Activated T-cell treated with anti-CD3 and anti-CD28 coated beads, Interleukin-2, amount 50 U/mL, for 4 hours (primary cell): Measurements from ENCODE around the gene MIPEP. TPM values are rescaled to one million over a fixed set of nuclear protein-coding genes. Genes with fewer than 3 reads are reported as not detected.

Source experiments
- ATAC-seq, 2 donors: fragments of 200-7000 bp; cut with Tn5 transposase; one replicate each; pipeline ENCODE4 v1.10.0; 2021
- DNase-seq: peaks from one replicate; pipeline ENCODE4 v3.0.0-alpha.2; 2020
- H3K27me3 Mint-ChIP-seq: one replicate; pipeline ENCODE4 v1.8.0; 2021; ENCODE audit warnings: low read depth, mixed read lengths
- H3K36me3 Mint-ChIP-seq: one replicate; pipeline ENCODE4 v1.8.0; 2022; ENCODE audit warnings: mixed read lengths; ENCODE audit not compliant: insufficient read depth
- H3K4me1 Mint-ChIP-seq: one replicate; pipeline ENCODE4 v1.8.0; 2021; ENCODE audit warnings: low read depth, mixed read lengths
- H3K4me3 Mint-ChIP-seq: one replicate; pipeline ENCODE4 v1.8.0; 2021; ENCODE audit warnings: mild to moderate bottlenecking, moderate library complexity, mixed read lengths
- H3K9me3 Mint-ChIP-seq: one replicate; pipeline ENCODE4 v1.8.0; 2021; ENCODE audit warnings: mixed read lengths
- total RNA-seq, 3 donors: library from RNA; stranded (reverse); gene quantifications; one replicate each; pipeline ENCODE4 v1.2.1, GENCODE V29; 2021

MIPEP gene
- total RNA-seq, 3 donors from 2014 or later = 15.1 to 20.1 (median 17.4) TPM

- no peaks in the 10 kb centered on the region for H3K27me3 Mint-ChIP-seq
- H3K4me3 Mint-ChIP-seq = no peak overlapping the region
- no peaks in the 10 kb centered on the region for H3K9me3 Mint-ChIP-seq
- peaks cover 12% of the 10 kb centered on the region for H3K36me3 Mint-ChIP-seq
- ATAC-seq = no peak
- no peak for DNase-seq
- no peaks in the 10 kb centered on the region for H3K4me1 Mint-ChIP-seq
These were observed 12.9 kb downstream of the MIPEP start for GRCh38 chr13:23876265-23876664.

- H3K4me3 Mint-ChIP-seq = no peak overlapping the region
- H3K4me1 Mint-ChIP-seq = no peaks in the 10 kb centered on the region
- H3K27me3 Mint-ChIP-seq = no peaks in the 10 kb centered on the region
- DNase-seq (no peak), ATAC-seq (no peak)
- no peaks in the 10 kb centered on the region for H3K9me3 Mint-ChIP-seq
- peaks cover 3% of the 10 kb centered on the region for H3K36me3 Mint-ChIP-seq
These were observed 17.5 kb downstream of the MIPEP start for GRCh38 chr13:23871616-23872220.

GRCh38 chr13:23870356-23871140 is 18.7 kb downstream of the MIPEP start:
- DNase-seq (no peak), ATAC-seq (no peak)
- H3K4me1 Mint-ChIP-seq = no peaks in the 10 kb centered on the region
- no peak overlapping the region for H3K4me3 Mint-ChIP-seq
- no peaks in the 10 kb centered on the region for H3K9me3 Mint-ChIP-seq
- H3K27me3 Mint-ChIP-seq = no peaks in the 10 kb centered on the region
- H3K36me3 Mint-ChIP-seq = peaks cover 3% of the 10 kb centered on the region

- Mint-ChIP-seq H3K4me1 (peaks cover 2% of the 10 kb centered on the region), H3K9me3 (no peaks in the 10 kb centered on the region), H3K36me3 (peaks cover 6% of the 10 kb centered on the region), H3K27me3 (no peaks in the 10 kb centered on the region), H3K4me3 (no peak overlapping the region)
- ATAC-seq (no peak), DNase-seq (no peak)
These were observed 20.7 kb downstream of the MIPEP start for GRCh38 chr13:23868521-23868920.

- no peak for ATAC-seq
- peaks cover 8% of the 10 kb centered on the region for H3K36me3 Mint-ChIP-seq
- H3K9me3 Mint-ChIP-seq = no peaks in the 10 kb centered on the region
- DNase-seq = no peak
- H3K4me3 Mint-ChIP-seq = no peak overlapping the region
- peaks cover 2% of the 10 kb centered on the region for H3K4me1 Mint-ChIP-seq
- no peaks in the 10 kb centered on the region for H3K27me3 Mint-ChIP-seq
These were observed 22.1 kb downstream of the MIPEP start for GRCh38 chr13:23867027-23867491.

GRCh38 chr13:23866420-23867026 is 22.7 kb downstream of the MIPEP start:
- no peak for ATAC-seq

GRCh38 chr13:23865906-23866305 is 23.3 kb downstream of the MIPEP start:
- Mint-ChIP-seq H3K4me3 (no peak overlapping the region), H3K27me3 (no peaks in the 10 kb centered on the region), H3K4me1 (peaks cover 2% of the 10 kb centered on the region), H3K9me3 (no peaks in the 10 kb centered on the region), H3K36me3 (peaks cover 12% of the 10 kb centered on the region)
- ATAC-seq (no peak), DNase-seq (no peak)

More at GRCh38 chr13:23866420-23867026, 22.7 kb downstream of the MIPEP start:
- peaks cover 2% of the 10 kb centered on the region for H3K4me1 Mint-ChIP-seq
- H3K27me3 Mint-ChIP-seq = no peaks in the 10 kb centered on the region
- DNase-seq = no peak
- peaks cover 11% of the 10 kb centered on the region for H3K36me3 Mint-ChIP-seq
- no peaks in the 10 kb centered on the region for H3K9me3 Mint-ChIP-seq
- no peak overlapping the region for H3K4me3 Mint-ChIP-seq

- Mint-ChIP-seq H3K9me3 (no peaks in the 10 kb centered on the region), H3K36me3 (peaks cover 19% of the 10 kb centered on the region), H3K27me3 (no peaks in the 10 kb centered on the region), H3K4me1 (peaks cover 2% of the 10 kb centered on the region), H3K4me3 (no peak overlapping the region)
- no peak for ATAC-seq
- no peak for DNase-seq
These were observed 24.2 kb downstream of the MIPEP start for GRCh38 chr13:23865026-23865425.

- ATAC-seq (no peak), DNase-seq (no peak)
- Mint-ChIP-seq H3K4me3 (no peak overlapping the region), H3K9me3 (no peaks in the 10 kb centered on the region), H3K4me1 (peaks cover 2% of the 10 kb centered on the region), H3K36me3 (peaks cover 21% of the 10 kb centered on the region), H3K27me3 (no peaks in the 10 kb centered on the region)
These were observed 27.9 kb downstream of the MIPEP start for GRCh38 chr13:23861310-23861709.

- ATAC-seq = no peak
- Mint-ChIP-seq H3K4me1 (no peaks in the 10 kb centered on the region), H3K4me3 (no peak overlapping the region), H3K36me3 (peaks cover 26% of the 10 kb centered on the region), H3K27me3 (no peaks in the 10 kb centered on the region), H3K9me3 (no peaks in the 10 kb centered on the region)
- DNase-seq = no peak
These were observed 29.3 kb downstream of the MIPEP start for GRCh38 chr13:23859904-23860303.

- Mint-ChIP-seq H3K9me3 (no peaks in the 10 kb centered on the region), H3K4me1 (no peaks in the 10 kb centered on the region), H3K4me3 (no peak overlapping the region), H3K36me3 (peaks cover 26% of the 10 kb centered on the region), H3K27me3 (no peaks in the 10 kb centered on the region)
- no peak for DNase-seq
- no peak for ATAC-seq
These were observed 29.7 kb downstream of the MIPEP start for GRCh38 chr13:23859455-23859854.

GRCh38 chr13:23858546-23858945 is 30.7 kb downstream of the MIPEP start:
- no peaks in the 10 kb centered on the region for H3K4me1 Mint-ChIP-seq
- H3K36me3 Mint-ChIP-seq = peaks cover 28% of the 10 kb centered on the region
- no peak overlapping the region for H3K4me3 Mint-ChIP-seq
- ATAC-seq = no peak
- H3K9me3 Mint-ChIP-seq = no peaks in the 10 kb centered on the region
- no peak for DNase-seq
- no peaks in the 10 kb centered on the region for H3K27me3 Mint-ChIP-seq

- H3K27me3 Mint-ChIP-seq = no peaks in the 10 kb centered on the region
- DNase-seq = no peak
- ATAC-seq = no peak
- H3K36me3 Mint-ChIP-seq = peaks cover 24% of the 10 kb centered on the region
- no peaks in the 10 kb centered on the region for H3K9me3 Mint-ChIP-seq
- no peaks in the 10 kb centered on the region for H3K4me1 Mint-ChIP-seq
- H3K4me3 Mint-ChIP-seq = no peak overlapping the region
These were observed 33.0 kb downstream of the MIPEP start for GRCh38 chr13:23856008-23856750.

- Mint-ChIP-seq H3K9me3 (no peaks in the 10 kb centered on the region), H3K4me1 (no peaks in the 10 kb centered on the region), H3K4me3 (no peak overlapping the region), H3K36me3 (peaks cover 23% of the 10 kb centered on the region), H3K27me3 (no peaks in the 10 kb centered on the region)
- DNase-seq = no peak
- ATAC-seq = no peak
These were observed 33.8 kb downstream of the MIPEP start for GRCh38 chr13:23855360-23855759.
